H1 (cell line): ENCODE measurements around the gene ASCL5. TPM values are rescaled to one million over a fixed set of nuclear protein-coding genes. Genes with fewer than 3 reads are reported as not detected.

Experiments used
- POLR2AphosphoS5 ChIP-seq: IDR thresholded peaks from 2 replicates; pipeline ENCODE4 v1.6.1; 2011; ENCODE audit warnings: low read depth, low read length
- SUZ12 ChIP-seq: fragments of 200-600 bp; sonication (generic); IDR thresholded peaks from 2 replicates; pipeline ENCODE4 v1.6.1; 2012; ENCODE audit warnings: mild to moderate bottlenecking, inconsistent platforms, low read length, moderate library complexity, mixed read lengths
- polyA plus RNA-seq, 7 experiments: library from polyadenylated mRNA; depleted of rRNA in 3 of 7; stranded (reverse) in 5 of 7; unstranded in 2 of 7; fragments of >200 nt in 5 of 7; fragments of 200-250 nt in 2 of 7; gene quantifications; 1 replicate in 5 of 7; 2 replicates in 1 of 7; 4 replicates in 1 of 7; pipeline versions ENCODE4 v1.2.1 to v1.2.3, GENCODE V29; 2011 to 2013; ENCODE audit warnings: missing spikeins in 2 of 7, mixed read lengths in 2 of 7
- total RNA-seq: library from RNA; stranded (reverse); fragmentation: NEBNext Ultra II Directional; extraction: Animal tissue kit (Norgen Biotek cat#: 25700); gene quantifications from 2 replicates; pipeline ENCODE4 v1.2.1, GENCODE V29; 2021
- TF ChIP-seq, protein P1 (sequence below): IDR thresholded peaks from 2 replicates; pipeline ENCODE4 v1.6.1; 2011; ENCODE audit warnings: low read length, improper control_type of control experiment

The ASCL5 gene
- total and polyA plus RNA-seq, 2 of the 8 experiments (the other 6 are each of a cell fraction or from before 2014, with no cell fraction given), result 0.29 to 0.41 TPM

DNA sequence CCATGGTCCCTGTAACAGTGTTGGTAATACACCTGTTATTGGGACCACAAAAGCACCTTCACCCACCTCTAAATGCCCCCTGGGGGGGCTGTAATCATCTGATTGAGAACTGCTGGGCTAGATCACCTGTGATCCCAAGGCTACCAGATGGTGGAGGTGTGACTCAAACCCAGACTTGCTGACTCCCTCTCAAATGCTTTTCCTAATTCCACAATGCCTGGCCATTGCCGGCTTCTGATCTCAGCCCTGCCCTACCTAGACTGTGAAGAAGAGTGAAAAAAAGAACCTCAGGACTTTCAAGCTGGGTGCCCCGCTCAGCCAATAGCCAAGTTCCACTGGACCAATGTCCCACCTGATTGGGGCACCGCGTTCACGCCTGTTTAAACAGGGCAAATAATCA lies 17.7 kb upstream of the ASCL5 start (continued):
- TF ChIP-seq, protein P1, sequence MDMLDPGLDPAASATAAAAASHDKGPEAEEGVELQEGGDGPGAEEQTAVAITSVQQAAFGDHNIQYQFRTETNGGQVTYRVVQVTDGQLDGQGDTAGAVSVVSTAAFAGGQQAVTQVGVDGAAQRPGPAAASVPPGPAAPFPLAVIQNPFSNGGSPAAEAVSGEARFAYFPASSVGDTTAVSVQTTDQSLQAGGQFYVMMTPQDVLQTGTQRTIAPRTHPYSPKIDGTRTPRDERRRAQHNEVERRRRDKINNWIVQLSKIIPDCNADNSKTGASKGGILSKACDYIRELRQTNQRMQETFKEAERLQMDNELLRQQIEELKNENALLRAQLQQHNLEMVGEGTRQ, result no peak
- TF ChIP-seq POLR2AphosphoS5 (no peak), SUZ12 (no peak)
